NOMO-1 (cell line): ENCODE measurements around the gene PERP.

Experiments used
- DNase-seq, 2 experiments: peaks; one replicate each; lab custom pipeline; 2025; ENCODE audit not compliant: unreplicated experiment in 2 of 2; lab: John Stamatoyannopoulos, UW

The PERP gene

GRCh38 chr6:138073264-138073663 is 34.0 kb downstream of the PERP start:
- DNase-seq, result no peak

GRCh38 chr6:138063726-138064125 is 43.5 kb downstream of the PERP start:
- no peak for DNase-seq

GRCh38 chr6:138054982-138055381 is 52.2 kb downstream of the PERP start:
- no peak for DNase-seq

GRCh38 chr6:138052783-138053182 is 54.4 kb downstream of the PERP start:
- no peak for DNase-seq

- no peak for DNase-seq
Measured at GRCh38 chr6:138044972-138045371, 62.2 kb downstream of the PERP start.

- DNase-seq, result no peak
Measured at GRCh38 chr6:138044458-138044857, 62.8 kb downstream of the PERP start.
